HG03558 (cell line): ENCODE results near the gene CLASP1.

ENCODE experiments used
- ATAC-seq: cut with Tn5 transposase; IDR thresholded peaks from one replicate; pipeline ENCODE4 v1.9.1; 2021; ENCODE audit warnings: moderate number of reproducible peaks; ENCODE audit not compliant: unreplicated experiment; ENCODE audit errors: extremely low read depth

The CLASP1 gene

DNA sequence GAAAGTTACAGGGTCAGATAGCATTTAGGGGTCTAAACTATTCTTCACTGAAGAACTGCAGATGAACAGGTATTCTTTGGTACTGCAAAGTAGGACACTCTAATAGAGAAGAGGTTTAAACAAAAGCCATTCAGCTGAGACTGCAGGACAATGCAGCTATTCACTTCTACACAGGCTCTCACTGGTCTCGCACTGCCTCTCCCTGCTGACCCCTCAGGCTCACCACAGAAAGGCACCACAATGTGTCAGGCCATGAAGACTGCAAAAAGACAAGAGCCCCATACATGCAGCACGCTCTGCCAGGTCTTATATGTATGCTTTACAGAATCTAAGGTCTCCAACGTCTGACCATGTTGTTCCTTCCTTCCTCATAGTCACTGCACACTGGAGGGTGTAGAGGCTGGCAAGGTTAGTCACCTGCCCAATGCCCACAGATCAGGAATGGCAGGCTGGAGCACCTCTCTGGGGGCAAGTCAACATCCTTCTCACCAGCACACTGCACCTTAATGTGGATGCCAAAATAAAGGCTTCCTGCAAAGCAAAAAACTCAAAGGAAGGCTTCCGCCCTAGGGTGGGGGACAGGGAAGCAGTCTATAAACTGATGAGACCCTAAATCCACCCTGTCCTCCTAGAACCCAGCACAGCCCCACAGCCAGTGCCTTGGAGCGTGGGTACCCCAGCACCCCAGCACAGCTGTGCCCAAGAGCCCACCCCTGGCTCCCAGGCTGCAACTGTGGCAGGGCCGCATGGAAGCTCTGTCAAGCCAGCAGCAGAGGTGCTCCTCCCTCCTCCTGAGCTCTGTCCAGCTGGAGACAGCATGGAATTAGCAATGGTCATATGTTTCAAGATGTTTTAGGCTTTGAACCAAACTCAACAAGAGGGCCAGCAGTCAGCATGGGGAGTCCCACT, 129.3 kb downstream of the CLASP1 start:
- ATAC-seq: no peak

DNA sequence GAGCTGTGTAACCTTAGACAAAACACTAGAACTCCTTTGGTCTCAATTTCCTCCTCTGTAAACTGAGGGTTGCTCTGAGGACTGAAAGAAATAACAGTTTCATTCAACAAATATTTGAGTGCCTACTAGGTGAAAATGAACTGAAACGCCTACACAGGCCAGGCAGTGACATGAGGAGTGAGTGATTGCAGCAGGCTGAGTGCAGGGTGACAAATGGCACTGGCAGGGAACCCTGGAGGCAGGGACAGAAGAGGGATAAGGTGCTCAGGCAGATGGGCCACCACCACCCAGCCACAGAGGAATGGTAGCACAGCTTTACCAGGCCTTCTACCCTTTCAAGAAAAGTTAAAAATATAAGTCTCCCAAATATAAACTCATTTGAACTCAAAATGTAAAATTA, 130.1 kb downstream of the CLASP1 start:
- ATAC-seq: no peak

GRCh38 chr2:121513597-121514333, 135.5 kb downstream of the CLASP1 start:
- ATAC-seq: no peak

- no peak for ATAC-seq
These were observed 138.4 kb downstream of the CLASP1 start for GRCh38 chr2:121510857-121511256.

DNA sequence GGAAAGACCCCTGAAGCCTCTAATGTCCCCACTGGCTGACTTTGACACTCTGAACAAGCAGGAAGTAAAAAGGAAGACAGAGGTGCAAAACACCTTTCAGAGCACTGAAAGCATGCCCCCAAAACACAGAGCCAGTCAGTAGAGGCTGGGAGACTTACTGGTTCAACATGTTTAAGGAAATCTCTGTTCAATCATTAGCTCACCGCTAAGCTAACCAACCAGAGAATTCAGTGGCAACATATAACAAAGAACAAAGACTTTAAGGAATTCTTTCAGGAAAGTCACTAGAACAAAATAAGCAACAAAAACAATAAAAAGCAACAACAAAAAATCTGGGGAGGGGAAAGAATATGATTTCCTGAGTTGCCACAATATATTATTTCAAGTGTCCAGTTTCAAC, 142.6 kb downstream of the CLASP1 start:
- ATAC-seq: no peak

DNA sequence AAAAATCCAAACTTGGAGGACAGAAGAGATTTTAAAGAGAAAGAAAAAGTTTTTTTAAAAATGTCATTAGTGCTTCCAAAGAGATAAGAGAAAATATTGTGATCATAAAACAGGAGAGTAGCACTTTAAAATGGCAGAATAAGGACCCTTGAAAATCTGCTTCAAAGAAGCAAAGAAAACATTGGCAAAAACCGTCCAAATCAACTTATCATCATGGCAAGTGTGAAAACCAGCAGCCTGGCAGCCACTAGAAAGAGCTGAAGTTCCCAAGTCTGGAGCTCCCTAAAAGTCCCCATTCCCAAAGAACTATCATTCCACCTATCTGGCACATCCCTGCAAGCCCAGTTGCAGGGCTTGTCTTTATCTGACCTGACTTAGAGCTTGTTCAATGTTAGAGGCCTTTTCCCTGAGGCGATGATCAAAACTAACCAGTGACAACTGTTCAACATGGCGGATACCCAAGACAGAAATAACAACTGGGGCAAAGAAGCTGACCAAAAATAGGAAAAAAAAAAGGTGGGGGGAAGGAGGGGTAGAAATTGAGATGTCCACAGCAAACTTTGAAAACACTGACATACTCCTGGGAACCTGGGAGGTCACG, 143.2 kb downstream of the CLASP1 start:
- no peak for ATAC-seq

DNA sequence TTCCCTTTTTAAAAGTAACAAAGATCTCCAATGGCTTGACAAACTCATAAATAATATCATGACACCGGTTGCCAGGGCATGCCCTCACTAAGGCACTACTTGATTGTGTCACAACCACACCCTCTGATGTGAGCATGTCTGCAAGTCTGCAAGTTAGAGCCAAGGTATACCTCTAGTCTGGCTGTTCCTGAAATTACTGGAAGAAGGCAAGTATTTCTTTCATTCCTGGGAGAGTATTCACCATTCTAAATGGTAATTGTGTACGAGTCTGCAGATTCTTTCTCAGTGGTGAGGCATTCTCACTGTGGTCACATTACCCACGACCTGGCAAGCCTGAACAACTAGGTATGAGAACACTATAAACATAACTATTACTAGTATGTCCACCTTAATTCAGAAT, 144.3 kb downstream of the CLASP1 start:
- ATAC-seq: no peak

DNA sequence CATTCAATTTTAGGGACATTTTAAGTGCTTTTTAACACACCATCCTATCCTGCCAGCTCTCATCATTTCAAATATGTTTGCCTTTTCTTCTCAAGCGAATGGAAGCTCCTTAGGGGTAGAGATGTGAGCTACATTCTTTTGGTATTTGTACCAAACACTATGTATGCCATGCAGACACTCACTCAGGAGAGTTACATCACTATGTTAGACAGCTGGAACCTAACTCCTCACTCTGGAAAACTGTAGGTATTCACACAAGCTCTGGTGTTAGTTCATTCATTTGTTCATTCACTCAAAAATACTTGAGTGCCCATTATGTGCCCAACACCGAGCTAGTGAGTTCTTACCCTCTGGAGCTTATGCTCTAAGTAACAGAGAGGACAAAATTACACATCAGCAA, 144.9 kb downstream of the CLASP1 start:
- ATAC-seq: no peak

DNA sequence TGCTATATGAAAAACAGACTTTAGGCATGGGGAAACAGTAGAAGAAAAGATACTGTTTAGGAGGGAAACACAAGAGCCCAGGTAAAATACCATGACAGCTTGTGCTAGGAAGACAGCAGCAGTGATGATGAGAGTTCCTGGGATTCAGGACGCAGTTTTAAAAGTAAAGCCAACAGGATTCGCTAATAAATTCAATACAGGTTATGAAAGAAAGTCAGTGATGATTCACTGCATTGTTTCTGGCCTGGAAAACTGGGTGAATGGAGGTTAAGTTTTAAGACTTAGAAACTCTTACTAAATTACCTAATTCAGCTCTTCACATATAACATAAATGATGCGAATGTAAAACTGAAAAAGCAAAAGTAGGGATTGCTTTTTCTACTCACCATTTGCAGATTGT, 146.5 kb downstream of the CLASP1 start:
- ATAC-seq: no peak

- ATAC-seq: no peak
These were observed 147.0 kb downstream of the CLASP1 start for GRCh38 chr2:121502246-121502645.

DNA sequence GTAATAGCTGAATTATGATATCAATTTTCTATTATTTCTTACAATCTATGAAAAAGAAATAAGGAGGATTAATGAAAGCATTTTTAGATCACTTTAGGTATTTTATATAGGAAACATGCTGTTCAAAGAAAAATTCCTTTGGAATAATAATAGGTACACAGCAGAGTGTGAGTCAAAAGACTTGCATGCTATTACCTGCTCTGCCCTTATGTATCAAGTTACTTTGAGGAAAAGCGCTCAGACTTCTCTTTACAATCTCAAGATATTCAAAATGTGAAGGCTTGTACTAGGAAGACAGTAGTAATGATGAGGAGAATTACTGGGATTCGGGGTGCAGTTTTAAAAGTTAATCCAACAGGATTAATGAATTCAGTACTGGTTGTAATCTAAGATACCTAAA, 147.7 kb downstream of the CLASP1 start:
- no peak for ATAC-seq

GRCh38 chr2:121501031-121501430, 148.2 kb downstream of the CLASP1 start:
- ATAC-seq: no peak

DNA sequence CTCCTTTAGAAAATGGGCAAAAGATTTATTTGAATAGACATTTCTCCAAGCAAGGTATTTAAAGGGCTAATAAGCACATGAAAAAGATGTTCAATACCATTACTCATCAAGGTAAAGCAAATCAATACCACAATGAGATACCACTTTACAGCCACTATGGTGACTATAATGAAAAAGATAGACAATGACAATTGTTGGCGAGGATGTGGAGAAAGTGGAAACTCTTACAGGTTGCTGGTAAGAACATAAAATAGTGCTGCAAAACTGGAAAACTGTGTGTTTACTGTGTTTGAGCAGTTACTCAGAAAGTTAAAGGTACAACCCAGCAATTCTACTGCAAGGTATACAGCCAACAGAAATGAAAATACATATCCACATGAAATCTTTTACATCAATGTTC, 150.5 kb downstream of the CLASP1 start:
- no peak for ATAC-seq

DNA sequence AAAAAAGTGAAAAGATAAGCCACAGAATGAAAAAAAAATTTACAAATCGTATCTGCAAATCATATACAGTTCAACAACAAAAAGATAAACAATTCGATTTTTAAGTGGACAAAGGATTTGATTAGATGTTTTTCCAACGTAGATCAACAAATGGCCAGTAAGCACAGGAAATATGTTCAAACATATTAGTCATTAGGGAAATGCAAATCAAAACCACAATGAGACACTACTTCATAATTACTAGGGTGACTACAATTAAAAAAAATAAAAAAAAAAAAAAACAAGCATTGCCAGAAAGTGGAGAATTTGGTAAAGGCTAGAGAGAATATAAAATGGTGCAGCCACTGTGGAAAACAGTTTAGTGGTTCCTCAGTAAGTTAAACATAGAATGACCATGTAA, 156.9 kb downstream of the CLASP1 start:
- no peak for ATAC-seq

DNA sequence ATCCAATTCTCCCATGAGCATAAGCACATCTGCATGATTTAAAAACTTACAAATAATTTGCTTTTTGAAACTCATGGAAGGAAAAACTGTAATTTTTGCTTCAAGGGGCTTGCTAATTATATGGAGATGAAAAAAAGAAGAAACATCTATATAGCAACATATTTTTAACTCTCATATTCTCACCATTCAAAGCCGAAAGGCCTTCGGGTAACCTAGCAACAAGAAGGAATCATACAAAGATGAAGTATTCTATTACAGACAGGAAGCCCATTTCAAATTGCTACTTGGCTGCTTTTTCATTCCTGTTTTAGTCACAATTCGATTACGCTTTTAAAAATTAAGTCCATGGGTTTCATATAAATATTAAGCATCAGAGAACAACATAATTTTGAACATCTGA, 157.7 kb downstream of the CLASP1 start:
- no peak for ATAC-seq

GRCh38 chr2:121490584-121491133, 158.6 kb downstream of the CLASP1 start:
- no peak for ATAC-seq

DNA sequence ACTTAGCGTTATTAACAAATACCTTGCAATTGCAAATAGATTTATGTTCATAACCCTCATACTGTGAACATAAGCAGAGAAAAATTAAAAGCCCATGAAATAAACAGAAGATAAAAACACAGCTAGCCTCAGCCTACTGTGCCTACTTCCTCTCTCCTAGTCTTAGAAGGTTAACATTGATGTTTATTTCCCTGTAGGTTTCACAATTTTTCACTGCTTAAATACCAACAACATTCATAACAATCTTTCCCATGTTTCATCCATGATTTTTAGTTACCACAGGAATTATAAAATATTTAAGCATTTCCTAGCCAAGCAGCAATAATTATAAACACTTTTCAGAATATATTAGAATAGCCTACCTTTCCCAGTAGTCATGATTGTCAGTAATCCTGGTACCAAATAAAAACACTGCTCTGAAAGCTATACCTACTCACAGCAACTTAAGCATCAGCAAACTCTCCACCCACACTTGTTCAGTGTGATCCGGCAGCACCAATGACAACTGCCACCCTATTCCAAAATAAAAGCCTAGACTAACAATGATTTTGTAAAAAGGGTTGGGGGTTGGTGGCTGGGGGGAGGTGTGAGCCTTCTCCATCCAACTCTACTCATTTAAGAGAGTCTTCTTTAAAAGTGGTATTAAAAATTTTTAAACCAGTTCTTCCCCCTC, 159.2 kb downstream of the CLASP1 start:
- no peak for ATAC-seq

DNA sequence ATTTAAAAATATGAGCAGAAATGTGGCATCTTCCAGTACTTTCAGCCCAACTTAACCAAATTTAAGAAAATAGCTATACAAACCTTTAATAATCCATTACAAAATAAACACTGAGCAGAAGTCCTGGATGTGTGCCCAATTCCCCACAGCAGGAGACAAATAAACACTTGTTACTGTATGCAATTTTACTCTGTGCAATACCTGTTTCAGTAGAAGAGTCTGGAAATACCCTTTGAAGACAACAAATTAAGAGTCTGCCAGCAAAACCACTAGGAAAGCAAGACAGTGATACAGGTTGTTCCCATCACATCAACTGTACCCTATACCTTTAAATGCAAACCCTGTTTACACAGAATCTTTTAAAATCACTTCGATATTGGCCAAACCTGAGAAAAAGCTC, 160.0 kb downstream of the CLASP1 start:
- ATAC-seq: no peak

DNA sequence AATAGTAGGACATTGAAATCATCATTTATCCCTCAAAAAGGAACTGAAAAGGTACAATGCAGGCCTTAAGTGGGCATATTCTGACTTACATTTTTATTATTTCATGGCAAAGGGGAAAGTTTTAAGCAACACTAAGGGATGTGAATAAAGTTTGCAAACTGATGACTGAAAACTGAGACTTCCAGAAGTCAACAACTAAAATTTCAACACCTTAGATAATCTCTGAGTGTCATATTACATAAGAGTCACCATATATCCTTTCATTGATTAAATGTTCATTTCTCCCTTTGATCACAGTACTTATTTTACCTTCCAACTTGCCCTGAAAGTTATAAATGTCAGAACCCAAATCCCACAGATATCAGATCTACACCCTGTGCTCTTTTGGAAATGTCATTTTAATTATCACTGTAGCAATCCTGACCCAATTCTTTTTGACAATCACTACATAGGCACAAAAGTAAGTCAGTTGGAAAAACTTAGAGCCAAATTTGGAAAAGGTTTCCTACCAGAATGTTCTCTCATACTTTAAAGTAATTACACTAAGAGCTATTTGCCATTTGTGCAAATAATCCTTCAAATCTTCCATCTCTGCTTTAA, 163.0 kb downstream of the CLASP1 start:
- ATAC-seq: no peak

GRCh38 chr2:121485039-121485438, 164.2 kb downstream of the CLASP1 start:
- ATAC-seq: no peak
